ENCODE measurements around the gene PRTN3.

GRCh38 chr19:840519-841206, at the start of gene PRTN3:
- TF ChIP-seq FOXM1 (IDR thresholded peaks at IDR 0.05; ENCODE audit: borderline replicate concordance) (no peak), ZNF384 (IDR thresholded peaks at IDR 0.05) (no peak)
